NCI-H1092 treated with DMSO at 0.1 percent for 48 hours (cell line): ENCODE data around the gene DTWD1.
"Not testable (repeated sequence)": the region's sequence is repeated elsewhere in the genome, so short reads cannot be mapped to it uniquely, and the experiment has no call there.

Source experiments
- DNase-seq: peaks from one replicate; lab custom pipeline; 2025; lab: John Stamatoyannopoulos, UW

The DTWD1 gene

GRCh38 chr15:49645941-49646340 is 25.1 kb downstream of the DTWD1 start:
- peak; percentile 85 for DNase-seq

DNA sequence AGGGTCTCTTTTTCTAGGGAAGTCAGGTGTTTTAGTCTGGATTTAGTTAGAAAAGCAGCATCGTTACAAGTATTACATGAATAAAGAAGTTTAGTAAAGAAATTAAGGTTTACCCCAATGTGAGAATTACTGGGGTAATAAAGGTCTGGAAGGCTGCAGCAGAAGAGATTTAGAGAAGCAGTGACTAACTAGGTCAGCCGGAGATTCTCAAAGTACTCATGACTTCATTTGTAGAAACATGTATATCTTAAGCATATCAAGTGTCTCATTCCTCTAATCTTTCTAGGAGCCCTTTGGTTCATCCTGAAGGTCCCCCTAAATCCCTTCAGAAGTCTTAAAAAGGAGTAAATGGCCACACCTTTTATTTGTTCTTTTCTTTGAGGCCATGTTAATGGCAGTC is 26.0 kb downstream of the DTWD1 start:
- DNase-seq = no peak

DNA sequence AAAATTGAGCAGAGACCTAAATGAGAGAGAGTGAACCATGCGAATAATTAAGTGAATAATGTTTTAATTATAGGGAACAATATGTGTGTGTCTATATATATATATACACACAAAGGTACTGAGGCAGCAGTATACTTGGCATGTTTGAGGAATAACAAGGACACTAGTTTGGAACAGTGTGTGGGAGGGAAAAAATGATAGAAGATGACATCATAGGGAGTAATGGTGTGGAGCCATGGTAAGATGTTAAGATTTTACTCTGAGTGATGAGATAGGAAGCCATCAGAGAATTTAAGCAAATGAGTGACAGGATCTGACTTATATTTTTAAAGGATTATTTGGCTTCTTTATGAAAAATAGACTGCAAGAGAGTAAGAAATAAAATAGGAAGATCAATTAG is 29.1 kb downstream of the DTWD1 start:
- DNase-seq = no peak

DNA sequence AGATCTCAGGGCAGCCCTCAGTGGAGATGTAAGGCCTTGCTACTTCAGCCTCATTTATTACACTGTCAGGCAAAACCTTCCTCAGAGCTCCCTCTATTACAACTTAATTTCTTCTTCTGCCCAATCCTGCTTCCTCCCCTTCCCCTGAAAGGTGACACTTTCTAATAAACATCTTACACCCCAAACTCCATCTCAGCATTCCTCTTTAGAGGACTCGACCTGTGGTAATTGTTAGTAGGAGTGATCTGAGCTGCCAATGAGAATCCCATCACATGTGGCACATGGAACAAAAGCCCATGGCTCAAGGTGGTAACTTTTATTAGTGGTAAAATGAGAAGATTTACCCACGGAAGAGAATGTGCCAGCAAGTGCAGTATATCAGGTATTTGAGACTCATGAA is 29.8 kb downstream of the DTWD1 start:
- DNase-seq = no peak

DNA sequence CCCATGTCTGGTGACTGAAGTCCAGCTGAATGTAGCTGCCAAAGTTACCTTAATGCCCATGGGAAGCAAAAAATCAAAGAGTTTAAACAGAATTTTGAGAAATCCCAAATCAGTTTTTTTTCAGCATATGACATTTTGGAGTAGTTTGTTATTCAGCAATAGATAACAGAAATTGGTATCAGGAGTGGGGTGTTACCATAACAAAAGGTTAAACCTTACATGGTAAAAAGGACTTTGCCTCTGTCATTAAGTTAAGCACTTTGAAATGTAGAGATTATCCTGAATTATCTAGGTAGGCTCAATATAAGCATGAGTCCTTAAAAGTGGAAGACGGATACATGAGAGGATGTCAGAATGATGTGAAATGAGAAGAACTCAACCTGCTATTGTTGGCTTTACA is 32.1 kb downstream of the DTWD1 start:
- DNase-seq = no peak

GRCh38 chr15:49656734-49657133 is 35.9 kb downstream of the DTWD1 start:
- DNase-seq = no peak

DNA sequence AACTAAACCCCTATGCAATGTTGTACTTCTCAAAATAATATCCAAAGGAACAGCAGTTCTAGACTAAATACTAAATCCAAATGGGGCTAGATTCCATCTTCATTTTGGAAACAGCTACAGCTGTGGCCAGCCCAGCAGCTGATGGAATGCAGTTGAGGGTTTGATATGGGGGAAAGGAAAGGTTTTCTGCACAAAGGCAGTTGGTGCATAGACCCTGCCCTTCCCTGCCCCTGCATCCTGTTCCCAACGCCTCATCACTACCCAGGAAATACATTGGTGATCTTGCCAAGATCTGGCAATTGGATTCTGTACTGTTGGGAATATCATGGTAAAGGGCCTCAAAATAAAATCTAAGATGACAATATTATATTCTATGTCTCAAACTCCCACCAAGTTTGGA is 43.9 kb downstream of the DTWD1 start:
- no peak for DNase-seq

- not testable (repeated sequence) for DNase-seq
These were observed 45.6 kb downstream of the DTWD1 start for GRCh38 chr15:49666486-49666885.

DNA sequence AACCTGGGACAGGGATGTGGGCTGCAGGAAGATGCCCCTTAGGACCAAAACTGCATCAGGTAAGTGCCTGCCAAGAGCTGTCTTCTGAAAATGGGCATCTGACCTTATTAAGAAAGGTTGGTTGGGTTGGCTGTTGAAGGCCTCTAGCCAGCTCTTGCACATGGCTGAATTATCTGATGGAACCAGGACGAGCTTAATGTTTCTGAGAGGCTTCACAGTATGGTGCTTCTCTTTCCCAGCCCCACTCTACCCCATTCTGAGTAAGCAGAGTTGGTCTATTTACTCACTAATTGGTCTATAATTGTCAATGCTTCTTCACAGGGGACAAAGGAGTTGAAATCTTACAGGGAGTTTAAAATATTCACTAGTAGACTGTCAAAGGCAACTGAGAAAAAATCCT is 48.4 kb downstream of the DTWD1 start:
- DNase-seq = no peak

GRCh38 chr15:49673861-49674260 is 53.0 kb downstream of the DTWD1 start:
- no peak for DNase-seq

DNA sequence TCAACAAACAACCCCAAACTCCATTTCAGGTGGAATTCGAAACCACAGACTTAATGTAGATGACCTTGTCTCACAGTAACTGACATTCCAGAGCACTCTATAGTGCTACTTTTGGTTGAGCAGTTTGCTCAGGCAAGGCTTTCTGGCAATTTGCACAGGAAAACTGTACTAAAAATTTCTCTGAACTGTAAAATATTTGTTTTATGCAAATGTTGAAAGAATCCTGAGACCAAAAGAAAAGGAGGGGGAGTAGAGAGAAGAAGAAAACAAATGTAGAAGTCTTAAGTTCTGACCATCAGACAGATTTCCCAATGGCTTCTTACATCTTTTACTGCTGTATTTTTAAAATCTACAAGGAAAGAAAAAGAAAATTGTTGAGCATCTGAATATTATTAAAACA is 53.5 kb downstream of the DTWD1 start:
- DNase-seq = no peak

DNA sequence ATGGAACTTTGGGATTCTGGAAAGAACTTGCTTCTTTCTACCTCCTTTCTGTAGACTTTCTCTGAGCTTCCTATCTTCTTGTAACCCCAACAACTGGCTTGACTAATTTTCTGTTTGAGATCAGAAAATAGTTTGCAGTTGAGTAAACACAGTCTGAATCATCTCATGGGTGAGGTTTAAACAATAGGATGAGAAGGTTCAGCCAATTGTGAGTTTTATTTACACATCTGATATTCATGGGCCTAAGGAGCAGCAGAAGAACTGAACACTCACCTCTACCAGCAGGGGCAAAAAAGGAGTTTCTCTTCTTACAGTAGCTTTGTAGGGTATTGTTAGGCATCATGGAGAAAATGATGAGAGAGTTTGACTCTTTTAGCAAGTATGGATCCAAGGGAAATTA is 54.2 kb downstream of the DTWD1 start:
- DNase-seq = no peak

GRCh38 chr15:49678655-49679054 is 57.8 kb downstream of the DTWD1 start:
- DNase-seq = no peak

- DNase-seq = no peak
These were observed 65.8 kb downstream of the DTWD1 start for GRCh38 chr15:49686599-49686998.

- no peak for DNase-seq
These were observed 67.4 kb downstream of the DTWD1 start for GRCh38 chr15:49688135-49688790.

- no peak for DNase-seq
These were observed 71.8 kb downstream of the DTWD1 start for GRCh38 chr15:49692514-49693090.

DNA sequence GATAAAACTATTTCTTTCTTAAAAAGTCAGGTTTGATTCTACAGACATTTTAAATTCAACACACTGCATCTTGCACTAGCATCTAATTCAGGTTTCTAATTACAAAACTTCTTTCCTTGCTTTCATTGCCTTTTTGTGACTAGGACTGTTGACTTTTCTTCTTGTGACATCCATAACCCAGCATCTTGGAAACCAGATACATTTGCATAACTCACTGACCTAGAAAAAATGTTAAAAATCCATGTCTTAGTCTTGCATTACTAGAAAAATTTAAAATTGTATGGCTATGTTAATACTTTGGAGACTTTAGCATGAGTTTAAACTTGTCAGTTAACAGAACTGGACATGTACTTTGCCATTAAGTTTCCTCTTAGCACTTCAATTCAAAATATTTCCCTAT is 72.7 kb downstream of the DTWD1 start:
- DNase-seq = no peak

GRCh38 chr15:49696433-49696832 is 75.6 kb downstream of the DTWD1 start:
- DNase-seq = no peak

- no peak for DNase-seq
These were observed 76.3 kb downstream of the DTWD1 start for GRCh38 chr15:49697121-49697520.

- not testable (repeated sequence) for DNase-seq
These were observed 82.1 kb downstream of the DTWD1 start for GRCh38 chr15:49702982-49703381.
